Bronchial epithelial cell (primary cell): ENCODE data around the gene WDCP. TPM values are rescaled to one million over a fixed set of nuclear protein-coding genes. Genes with fewer than 3 reads are reported as not detected.

Experiments used
- DNase-seq: peaks from one replicate; pipeline ENCODE4 v3.0.0-alpha.2; 2010; ENCODE audit warnings: low read depth
- FAIRE-seq: peaks from 2 replicates; lab custom pipeline; 2011; peaks lifted over from hg19 to GRCh38; lab: Jason Lieb, UNC
- H3K27me3 ChIP-seq: 2 replicates; pipeline ENCODE4 v1.5.1; 2011; ENCODE audit warnings: low read length; ENCODE audit not compliant: control insufficient read depth, insufficient read depth
- H3K36me3 ChIP-seq: 2 replicates; pipeline ENCODE4 v1.5.1; 2011; ENCODE audit warnings: low read length; ENCODE audit not compliant: control insufficient read depth, insufficient read depth
- H3K4me3 ChIP-seq: 2 replicates; pipeline ENCODE4 v1.5.1; 2011; ENCODE audit warnings: mild to moderate bottlenecking, low read depth, low read length, control low read depth
- CTCF ChIP-seq: IDR thresholded peaks from 2 replicates; pipeline ENCODE4 v1.5.1; 2011; ENCODE audit warnings: mild to moderate bottlenecking, moderate library complexity, low read length, control low read depth, inconsistent platforms; ENCODE audit not compliant: insufficient read depth, severe bottlenecking
- total RNA-seq: library from RNA; depleted of rRNA; stranded (reverse); fragments of >200 nt; gene quantifications from 2 replicates; pipeline ENCODE4 v1.2.1, GENCODE V29; 2014

The WDCP gene
- total RNA-seq, 1 donor from 2014 or later, result 7.1 TPM

- FAIRE-seq (no peak), DNase-seq (no peak)
- Histone ChIP-seq H3K27me3 (no peaks in the 10 kb centered on the region), H3K4me3 (no peak overlapping the region), H3K36me3 (no peaks in the 10 kb centered on the region)
- no peak for TF ChIP-seq CTCF
Measured at GRCh38 chr2:24007693-24008092, 39.5 kb downstream of the WDCP start.

GRCh38 chr2:23994567-23994966 is 52.6 kb downstream of the WDCP start:
- TF ChIP-seq CTCF, result no peak
- no peak for FAIRE-seq
- Histone ChIP-seq H3K27me3 (no peaks in the 10 kb centered on the region), H3K36me3 (peaks cover 1% of the 10 kb centered on the region), H3K4me3 (no peak overlapping the region)
- no peak for DNase-seq

DNA sequence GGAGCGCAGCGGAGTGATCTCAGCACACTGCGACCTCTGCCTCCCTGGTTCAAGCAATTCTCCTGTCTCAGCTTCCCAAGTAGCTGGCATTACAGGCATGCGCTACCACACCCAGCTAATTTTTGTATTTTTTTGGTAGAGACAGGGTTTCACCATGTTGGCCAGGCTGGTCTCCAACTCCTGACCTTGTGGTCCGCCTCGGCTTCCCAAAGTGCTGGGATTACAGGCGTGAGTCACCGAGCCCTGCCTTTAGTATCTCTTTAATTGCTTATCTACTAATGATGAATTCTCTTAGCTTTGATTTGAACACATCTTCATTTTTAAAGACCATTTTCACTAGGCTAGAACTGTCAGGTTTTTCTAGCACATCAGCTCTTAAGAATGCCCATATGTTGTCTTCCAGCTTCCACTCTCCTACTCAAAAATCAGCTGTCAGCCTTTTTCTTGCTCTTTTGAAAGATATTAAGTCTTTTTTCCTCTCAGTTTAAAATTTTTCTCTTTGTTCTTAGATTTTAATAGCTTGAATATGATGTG is 53.4 kb downstream of the WDCP start:
- Histone ChIP-seq H3K27me3 (no peaks in the 10 kb centered on the region), H3K36me3 (peaks cover 1% of the 10 kb centered on the region), H3K4me3 (no peak overlapping the region)
- no peak for TF ChIP-seq CTCF
- DNase-seq, result no peak
- no peak for FAIRE-seq

DNA sequence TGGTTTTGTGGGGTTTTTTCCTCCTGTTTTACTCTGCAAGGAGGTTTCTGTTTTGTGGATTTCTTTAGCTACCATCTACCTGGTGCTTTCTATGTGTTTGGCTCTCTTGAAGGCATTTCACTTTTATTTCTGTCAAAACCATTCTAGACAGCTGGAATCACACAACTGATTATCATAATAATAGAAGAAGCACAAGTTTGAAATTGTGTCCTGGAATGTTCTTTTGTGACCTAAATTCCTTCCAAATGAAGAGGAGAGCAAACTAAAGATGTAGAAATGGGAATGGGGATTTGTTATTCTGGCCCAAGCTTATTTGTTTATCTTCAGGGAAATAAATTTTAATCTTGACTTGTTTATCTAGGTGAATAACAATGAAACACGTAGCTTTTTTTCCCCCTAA is 54.3 kb downstream of the WDCP start:
- FAIRE-seq (no peak), DNase-seq (no peak)
- Histone ChIP-seq H3K4me3 (no peak overlapping the region), H3K36me3 (peaks cover 1% of the 10 kb centered on the region), H3K27me3 (no peaks in the 10 kb centered on the region)
- no peak for TF ChIP-seq CTCF

GRCh38 chr2:23988371-23988770 is 58.8 kb downstream of the WDCP start:
- Histone ChIP-seq H3K4me3 (no peak overlapping the region), H3K27me3 (no peaks in the 10 kb centered on the region), H3K36me3 (peaks cover 1% of the 10 kb centered on the region)
- DNase-seq (peak; percentile 42), FAIRE-seq (no peak)
- peak; percentile 40 for TF ChIP-seq CTCF

Other genes starting within 250 kb of the WDCP start
- 8.7 and 11.8 TPM in 2 replicates for gene ATAD2B, start 120.3 kb downstream of the WDCP start, total RNA-seq
- gene UBXN2A, start 106.9 kb downstream of the WDCP start, total RNA-seq, result 10.5 and 11.6 TPM in 2 replicates
- gene MFSD2B, start 37.3 kb downstream of the WDCP start, total RNA-seq, result under 0.01 TPM in 1 of 2 replicates, not detected in the other
- gene FKBP1B, start 2.4 kb upstream of the WDCP start, total RNA-seq, result 16.5 and 30.0 TPM in 2 replicates
- gene SF3B6, start 28.9 kb upstream of the WDCP start, total RNA-seq, result 202 and 223 TPM in 2 replicates
- gene TP53I3, start 37.4 kb upstream of the WDCP start, total RNA-seq, result 34.5 and 65.0 TPM in 2 replicates
- under 0.01 and 0.38 TPM in 2 replicates for gene PFN4, start 75.9 kb upstream of the WDCP start, total RNA-seq
- gene FAM228B, start 76.1 kb upstream of the WDCP start, total RNA-seq, result 3.2 and 5.0 TPM in 2 replicates
- gene FAM228A, start 127.7 kb upstream of the WDCP start, total RNA-seq, result 0.13 TPM in 1 of 2 replicates, not detected in the other